HTR-8/SVneo (cell line): ENCODE data around the gene RAB1B.

Source experiments
- DNase-seq: peaks from one replicate; pipeline ENCODE4 v3.0.0; 2011; ENCODE audit warnings: low spot score, mixed read lengths; ENCODE audit not compliant: insufficient read length
- FAIRE-seq: peaks from 2 replicates; lab custom pipeline; 2011; peaks lifted over from hg19 to GRCh38; lab: Jason Lieb, UNC

RAB1B gene

DNA sequence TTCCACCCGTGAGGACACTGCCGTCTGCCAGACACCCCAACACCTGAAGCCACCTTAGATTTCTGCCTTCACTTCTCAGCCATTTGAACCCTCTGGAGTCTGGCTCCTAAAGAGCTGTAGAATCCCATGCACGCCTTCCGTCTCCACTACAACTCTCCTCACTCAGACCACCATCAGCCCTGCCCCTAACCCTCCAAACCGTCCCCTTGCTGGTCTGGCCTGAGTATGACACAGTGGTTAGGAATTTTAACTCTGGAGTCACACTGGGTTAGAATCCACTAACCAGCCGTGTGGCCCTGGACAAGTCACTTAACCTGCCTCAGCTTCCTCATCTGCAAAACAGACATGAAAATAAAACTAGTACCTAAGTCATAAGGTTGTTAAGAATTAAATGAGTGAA is 12.6 kb downstream of the RAB1B start:
- DNase-seq (no peak), FAIRE-seq (peak; percentile 82)

DNA sequence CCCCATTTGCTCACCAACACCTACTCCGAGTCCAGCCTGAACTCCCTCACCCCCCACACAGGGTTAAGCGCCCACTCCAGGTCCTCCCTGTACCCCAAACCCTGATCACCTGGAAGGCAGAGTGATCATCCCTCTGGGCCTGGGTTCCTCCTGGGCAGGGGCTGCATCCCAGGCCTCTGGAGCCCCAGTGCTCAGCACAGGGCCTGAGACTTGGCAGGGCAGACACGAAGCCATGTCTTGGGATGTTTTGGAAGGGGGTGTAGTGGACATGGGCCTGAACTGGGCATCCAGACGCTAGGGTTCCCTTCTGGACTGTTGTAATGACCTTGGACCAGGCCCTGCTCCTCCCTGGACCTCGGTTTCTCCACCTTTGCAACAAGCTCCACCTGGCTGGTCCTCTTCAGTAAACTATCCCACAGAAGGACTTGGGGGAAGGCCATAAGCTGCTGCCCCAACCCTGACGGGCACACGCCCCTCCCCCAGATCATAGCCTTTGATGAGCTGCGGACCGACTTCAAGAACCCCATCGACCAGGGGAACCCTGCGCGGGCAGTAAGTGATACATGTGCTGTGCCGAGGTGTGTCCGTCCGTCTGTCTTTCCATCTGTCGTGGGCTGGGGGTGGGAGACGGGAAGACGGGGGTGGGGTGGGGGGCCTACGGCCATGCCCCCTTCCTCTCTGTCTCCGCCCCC is 13.5 kb downstream of the RAB1B start:
- DNase-seq = no peak
- no peak for FAIRE-seq

DNA sequence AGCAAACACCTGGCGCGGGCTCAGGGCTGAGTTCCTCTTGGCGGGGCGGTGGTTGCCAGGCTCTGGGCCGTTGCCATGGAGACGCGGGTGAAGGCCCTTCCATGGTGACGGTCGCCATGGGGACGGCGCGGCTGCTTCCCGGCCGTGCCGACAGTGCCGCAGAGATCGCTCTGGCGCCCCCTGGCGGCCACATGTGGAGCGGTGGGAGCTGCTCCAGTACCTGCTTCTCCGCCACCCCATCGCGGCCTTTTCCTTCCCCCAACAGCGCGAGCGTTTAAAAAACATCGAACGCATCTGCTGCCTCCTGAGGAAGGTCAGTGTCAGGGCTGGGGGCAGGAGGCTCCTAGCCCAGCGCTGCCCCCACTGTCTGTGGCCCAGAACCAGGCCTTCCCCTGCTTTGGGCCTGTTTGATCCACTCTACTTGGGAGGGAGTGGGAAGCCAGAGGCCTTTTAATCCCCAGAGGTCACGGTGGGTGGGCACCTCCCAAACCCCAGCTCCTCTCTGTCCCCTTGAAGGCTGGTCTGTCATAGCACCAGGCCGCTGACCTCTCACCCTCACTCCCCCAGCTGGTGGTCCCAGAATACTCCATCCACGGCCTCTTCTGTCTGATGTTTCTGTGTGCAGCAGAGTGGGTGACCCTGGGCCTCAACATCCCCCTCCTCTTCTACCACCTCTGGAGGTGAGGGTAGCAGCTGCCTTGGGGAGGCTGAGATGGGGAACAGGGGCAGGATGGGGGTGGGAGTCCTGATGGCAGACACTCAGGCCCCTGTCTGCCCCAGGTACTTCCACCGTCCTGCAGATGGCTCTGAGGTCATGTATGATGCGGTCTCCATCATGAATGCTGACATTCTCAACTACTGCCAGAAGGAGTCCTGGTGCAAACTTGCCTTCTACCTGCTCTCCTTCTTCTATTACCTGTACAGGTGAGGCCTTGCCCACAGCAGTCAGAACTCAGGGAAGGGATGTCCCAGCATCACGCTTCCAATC is 14.3 kb downstream of the RAB1B start:
- FAIRE-seq (peak; percentile 99), DNase-seq (peak; percentile 97)

DNA sequence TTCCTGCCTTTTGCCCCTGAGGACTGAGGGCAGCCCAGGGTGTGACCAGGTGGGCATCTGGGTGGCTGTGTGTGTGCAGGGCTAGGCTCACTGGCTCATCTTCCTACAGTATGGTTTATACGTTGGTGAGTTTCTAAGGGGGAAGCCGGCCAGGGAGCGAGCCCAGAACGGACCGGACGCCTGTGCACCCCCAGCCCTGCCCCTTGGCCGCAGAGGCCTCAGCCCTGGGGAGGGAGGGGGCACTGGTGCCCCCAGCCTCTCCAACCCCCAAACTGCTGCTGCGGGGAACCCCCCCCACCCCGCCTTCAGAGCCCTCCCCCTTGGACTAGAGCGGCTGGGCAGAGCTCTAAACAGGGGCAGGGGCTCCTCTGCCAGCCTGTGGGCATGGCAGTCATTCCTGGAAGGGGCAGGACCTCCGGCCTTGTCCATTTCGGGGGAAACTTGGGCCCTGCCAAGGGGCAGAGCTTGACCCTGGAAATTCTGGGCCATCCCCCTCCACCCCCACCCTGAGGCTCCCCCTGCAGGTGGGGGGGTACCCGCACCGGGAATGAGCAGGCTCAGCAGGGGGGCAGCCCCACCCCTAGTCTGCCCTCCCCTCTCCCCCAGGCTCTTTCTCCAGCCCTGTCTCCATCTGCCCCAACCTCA is 15.1 kb downstream of the RAB1B start:
- DNase-seq (no peak), FAIRE-seq (no peak)

DNA sequence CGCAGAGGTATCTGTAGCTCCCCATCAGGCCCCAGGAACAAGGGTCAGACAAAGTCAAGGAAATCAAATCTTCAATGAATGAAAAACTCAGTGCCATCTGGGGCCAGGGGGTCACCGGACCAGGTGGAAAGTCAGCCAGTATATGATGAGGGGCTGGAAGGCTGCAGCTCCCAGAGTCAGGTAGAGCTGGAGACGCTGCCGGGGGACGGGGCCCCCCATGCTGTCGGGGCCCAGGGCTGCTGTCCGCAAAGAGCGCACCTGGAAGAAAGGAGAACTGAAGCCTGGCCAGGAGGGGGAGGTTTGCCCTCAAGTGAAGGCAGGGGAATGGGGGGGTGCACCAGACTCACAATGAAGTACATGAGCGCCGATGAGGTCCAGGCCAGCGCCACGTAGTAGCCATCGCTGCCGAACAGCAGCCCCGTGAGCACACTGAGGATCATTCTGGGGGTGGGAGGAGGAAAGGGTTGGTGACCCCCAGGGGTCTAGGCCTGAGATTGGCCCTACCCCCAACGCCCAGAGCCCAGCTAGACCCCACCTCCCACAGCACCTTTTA is 16.2 kb downstream of the RAB1B start:
- FAIRE-seq = peak; percentile 51
- no peak for DNase-seq

DNA sequence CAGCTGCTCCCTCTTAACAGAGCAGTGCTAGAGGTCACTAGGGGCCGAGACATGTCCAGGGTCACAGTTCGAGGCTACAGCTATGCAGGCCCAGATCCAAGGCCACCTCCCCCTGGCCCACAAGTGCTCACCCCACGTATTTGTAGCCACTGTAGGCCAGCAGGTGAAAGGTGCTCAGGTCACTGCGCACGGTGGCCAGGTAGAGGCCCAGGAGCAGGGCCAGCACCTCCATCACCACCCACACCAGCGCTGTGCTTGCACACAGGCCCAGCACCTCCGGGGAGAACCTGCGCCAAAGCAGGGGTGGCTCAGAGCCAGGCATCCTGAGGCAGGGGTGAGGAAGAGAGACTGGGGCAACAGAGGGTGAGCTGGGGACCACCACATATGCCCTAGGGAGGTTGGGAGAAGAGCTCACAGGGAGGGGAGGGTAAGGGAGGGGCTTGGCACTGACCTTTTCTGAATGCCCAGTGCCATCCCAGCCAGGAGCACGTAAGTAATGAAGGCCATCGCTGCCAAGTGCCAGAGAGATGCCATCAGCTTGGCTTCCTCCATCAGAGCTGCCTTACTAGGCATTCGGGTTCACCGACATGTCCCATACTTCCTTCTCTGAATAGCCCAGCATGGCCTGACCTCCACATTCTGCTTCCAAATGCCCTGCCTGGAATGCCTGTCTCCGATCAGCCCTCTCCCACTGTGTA is 17.0 kb downstream of the RAB1B start:
- FAIRE-seq = peak; percentile 88
- DNase-seq = no peak

DNA sequence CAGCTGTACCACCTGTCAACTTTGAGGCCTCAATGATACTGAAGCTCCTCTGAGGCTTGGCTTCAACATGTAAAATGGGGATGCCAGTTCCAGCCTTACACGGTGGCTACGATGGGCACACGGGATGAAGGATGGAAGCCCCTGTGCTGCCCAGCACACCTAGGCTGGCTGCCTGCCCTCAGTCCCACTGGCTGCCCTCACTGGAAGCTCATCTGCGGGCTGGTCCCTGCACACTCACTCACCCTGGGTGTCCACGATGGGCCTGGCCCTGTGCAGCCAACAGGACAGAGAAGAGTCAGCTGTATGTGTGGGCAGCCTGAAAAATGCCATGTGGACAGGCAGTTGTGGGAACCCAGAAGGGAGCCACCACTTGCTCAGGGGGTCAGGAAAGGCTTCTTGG is 18.3 kb downstream of the RAB1B start:
- FAIRE-seq = peak; percentile 83
- DNase-seq = no peak

DNA sequence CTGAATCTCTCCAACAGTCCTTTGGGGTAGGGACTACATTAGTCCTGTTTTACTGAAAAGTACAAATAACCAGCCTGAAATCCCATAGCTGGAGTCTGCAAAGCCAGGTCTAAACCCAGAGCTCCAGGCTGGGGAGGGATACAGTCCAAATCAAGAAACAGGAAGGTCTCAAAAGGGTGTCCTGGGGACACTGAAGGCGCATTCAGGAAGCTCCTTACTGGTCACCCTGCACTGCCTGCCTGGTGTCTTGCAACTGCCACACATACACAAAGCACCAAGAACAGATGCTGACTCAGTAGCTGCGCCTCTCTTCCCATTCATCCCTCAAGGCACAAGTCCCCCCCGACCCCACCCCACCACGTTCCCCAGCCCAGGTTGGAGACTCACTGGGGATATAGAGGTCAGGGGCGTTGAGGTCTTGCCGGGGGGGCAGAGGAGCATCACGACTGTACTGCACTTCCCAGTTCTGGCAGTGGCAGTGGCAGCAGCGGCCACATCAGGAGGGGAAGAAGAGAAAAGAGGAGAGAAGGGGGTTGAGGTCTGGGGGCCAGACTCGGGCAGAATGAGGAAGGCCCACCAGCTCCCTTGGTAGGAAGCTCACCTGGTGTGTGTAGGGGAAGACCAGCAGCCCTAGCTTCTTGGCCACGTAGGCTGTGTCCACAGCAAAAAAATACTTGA is 18.9 kb downstream of the RAB1B start:
- no peak for FAIRE-seq

DNA sequence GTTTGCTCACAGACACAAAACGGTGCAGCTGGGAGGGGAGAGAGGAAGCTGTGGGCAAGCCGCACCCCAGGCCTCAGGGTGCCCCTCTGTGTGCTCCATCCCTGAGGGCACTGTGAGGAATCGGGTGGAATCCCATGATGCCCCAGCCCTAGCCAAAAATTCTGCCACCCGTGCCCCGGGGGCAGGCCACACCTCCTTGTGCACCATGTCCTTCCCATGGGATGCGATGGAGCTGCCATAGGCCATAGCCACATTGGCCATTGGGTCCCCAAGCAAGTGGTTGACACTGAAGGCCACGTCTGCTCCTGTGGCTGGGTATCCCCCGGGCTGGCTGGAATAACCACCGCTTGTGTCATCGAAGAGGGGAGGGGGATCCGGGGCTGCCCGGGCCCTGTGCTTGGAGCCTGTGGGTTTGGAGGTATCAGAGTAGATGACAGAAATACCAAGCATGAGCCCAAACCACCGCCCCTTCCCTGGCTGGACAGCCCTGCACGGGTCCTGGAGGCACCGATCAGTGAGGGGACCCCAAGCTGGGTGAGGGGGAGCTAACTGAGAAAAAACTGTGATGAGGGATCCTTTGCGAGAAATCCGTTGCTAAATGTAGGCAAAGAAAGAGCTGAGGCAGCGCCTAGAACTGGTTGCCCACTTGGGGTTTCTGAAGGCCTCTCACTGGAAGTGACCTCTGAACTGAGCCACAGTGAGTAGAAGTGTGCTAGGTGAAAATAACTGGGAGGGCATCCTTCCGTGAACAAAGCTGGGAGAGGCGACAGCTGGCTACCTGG is 19.6 kb downstream of the RAB1B start:
- DNase-seq (no peak), FAIRE-seq (peak; percentile 92)

More for the DNA sequence above, 18.9 kb downstream of the RAB1B start:
- DNase-seq = no peak

DNA sequence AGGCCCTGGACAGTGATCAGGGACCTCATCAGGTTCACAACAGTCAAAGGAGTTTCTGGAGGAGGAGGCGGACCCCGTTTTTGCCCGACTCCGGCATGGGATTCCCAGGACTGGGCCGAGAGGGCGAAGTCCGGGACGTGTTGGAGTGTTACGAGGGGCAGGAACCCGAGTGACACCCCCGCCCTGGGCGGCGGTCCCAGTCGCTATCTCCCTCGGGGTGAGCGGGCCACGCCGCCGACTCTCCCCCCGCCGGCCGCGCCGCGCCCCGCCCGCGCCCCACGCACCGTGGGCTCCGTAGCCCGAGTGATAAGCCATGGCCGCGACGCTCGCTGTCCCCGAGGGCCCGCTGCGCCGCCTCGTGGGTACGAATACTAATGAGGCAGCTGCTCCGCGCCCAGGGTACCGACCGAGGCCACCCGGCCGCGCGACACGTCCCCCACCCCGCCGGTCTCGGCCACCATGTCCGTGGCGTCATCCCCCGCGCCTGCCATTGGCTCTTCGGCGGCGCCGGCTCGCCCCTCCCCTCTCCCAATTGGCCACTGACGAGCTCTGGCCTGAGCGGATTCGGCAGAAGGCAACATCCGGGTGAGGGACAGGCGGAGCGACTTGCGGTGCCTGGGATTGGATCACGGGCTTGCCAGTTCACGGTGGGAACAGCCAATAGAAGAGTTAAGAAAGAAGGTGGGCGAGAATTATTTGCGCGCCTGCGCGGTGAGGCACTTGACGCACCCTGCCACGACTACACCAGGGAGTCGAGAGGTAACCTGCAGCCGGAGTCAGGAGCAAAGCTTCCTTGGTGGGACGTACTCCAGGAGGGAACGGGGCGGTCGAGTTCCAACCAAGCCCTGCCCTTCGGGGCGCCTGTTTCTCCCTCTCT is 20.5 kb downstream of the RAB1B start, which contains the start of gene YIF1A:
TSS of gene YIF1A (minus strand) at position 473 of the 877 bp plus-strand sequence. CDS start at position 315, 158 bp downstream.
- peak; percentile 100 for DNase-seq
- peak; percentile 100 for FAIRE-seq

DNA sequence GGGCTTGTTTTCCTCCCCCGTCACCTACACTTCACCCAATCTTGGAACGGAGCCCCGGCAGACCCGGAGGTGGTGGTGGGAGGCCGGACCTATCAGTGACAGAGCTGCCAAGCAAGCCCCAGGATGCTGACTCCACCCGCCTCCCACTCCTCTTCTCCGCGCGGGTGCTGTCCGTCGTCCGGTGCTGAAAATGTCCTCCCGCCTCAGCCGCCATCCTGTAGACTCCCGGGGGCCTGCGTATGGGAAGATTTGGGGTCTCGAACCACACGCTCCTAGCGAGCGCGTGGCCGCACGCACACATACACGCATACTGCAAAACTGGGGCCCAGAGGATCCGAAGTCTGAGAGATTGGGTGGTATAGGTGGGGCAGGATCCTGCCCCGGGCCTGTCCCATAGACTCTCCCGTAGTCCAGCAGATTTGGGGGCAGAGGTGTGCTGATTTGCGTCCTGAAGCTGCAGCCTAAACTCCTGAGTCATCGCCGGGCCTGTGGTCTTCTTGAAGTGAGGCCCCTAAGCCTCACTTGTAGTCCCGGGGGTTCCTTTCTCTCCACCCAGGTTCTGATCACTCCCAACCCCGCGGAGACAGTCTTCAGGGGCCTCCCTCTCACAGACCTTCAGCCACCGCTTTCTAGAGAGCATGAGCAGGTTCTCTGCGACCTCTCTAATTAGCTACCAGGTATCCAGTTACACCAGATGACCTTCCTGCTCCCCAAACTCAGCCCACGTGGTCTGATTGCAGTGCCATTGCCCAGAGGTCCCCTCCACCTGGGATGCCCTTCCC is 21.3 kb downstream of the RAB1B start:
- FAIRE-seq (no peak), DNase-seq (peak; percentile 92)

DNA sequence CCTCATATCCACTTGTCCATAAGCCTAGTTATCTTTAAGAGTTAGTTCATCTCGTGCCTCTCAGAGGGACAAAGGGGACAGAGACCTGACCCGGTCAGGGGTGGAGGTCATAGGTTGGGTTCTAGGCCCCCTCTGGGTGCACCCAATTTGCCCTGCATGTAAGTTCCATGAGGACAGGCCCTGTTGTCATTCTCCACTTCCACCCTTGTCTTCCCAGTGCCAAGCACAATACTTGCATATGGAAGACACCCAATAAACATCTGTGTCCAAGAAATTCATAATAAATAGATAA is 21.8 kb downstream of the RAB1B start:
- FAIRE-seq = peak; percentile 87

DNA sequence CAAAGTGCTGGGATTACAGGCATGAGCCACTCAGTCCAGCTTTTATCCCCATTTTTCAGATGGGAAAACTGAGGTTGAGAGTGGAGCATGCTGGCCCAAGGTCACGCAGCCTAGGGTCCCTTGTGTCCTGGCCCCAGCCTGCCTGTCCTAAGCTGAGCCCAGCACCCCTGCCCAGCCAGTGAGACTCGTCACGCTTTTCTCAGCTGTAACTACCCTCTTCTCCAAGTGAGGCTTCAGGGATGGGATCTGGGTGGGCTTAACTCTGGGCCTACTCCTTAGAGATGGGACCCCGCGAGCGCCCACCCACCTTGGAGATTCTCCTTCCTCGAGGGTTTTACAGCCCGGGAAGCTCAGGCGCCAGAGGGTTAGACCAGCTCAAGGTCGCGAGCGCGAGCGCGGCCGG is 22.9 kb downstream of the RAB1B start:
- DNase-seq (no peak), FAIRE-seq (peak; percentile 48)

More for the DNA sequence above, 21.8 kb downstream of the RAB1B start:
- no peak for DNase-seq

DNA sequence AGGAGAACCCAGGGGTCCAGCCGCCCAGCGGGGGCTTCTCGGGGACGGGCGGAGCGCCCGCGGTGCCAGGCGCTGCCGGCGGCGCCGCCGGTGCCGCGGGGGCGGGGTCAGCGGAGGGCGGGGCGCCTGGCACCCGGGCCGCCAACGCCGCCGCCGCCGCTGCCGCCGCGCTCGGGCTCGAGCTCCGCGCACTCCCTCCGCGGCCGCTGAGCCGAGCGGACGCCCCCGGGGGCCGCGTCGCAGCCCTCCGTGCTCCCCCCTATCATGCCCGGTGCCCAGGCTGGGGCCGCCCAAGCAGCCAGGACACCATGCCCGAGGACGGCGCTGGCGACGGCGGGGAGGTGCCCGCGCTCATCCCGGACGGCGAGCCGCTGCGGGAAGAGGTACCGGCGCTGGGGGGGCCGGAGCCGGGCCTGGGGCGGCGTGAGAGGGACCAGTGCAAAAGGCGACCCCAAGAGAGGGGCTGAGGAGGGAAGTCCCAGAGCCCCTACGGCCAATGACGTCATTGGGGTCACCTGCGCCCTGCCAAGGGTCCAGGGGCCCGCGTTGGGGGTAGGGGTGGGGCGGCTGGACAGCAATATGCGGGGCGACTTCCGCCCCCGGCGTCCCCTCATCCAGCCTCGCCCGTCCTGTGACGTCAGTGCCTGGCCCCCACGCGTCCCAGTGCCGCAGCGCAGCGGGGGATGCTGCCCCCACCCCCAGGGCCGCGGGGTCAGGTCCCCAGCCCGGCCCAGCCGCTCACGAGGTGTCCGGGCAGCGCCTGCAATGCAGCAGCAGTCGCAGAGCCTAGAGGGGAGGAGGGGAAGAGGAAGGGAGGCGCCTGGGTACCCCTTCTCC is 23.5 kb downstream of the RAB1B start, which contains the start of gene TMEM151A:
TSS of gene TMEM151A (plus strand) at position 189 of the 837 bp plus-strand sequence. CDS start at position 309, 120 bp downstream.
- peak; percentile 89 for FAIRE-seq
- no peak for DNase-seq

DNA sequence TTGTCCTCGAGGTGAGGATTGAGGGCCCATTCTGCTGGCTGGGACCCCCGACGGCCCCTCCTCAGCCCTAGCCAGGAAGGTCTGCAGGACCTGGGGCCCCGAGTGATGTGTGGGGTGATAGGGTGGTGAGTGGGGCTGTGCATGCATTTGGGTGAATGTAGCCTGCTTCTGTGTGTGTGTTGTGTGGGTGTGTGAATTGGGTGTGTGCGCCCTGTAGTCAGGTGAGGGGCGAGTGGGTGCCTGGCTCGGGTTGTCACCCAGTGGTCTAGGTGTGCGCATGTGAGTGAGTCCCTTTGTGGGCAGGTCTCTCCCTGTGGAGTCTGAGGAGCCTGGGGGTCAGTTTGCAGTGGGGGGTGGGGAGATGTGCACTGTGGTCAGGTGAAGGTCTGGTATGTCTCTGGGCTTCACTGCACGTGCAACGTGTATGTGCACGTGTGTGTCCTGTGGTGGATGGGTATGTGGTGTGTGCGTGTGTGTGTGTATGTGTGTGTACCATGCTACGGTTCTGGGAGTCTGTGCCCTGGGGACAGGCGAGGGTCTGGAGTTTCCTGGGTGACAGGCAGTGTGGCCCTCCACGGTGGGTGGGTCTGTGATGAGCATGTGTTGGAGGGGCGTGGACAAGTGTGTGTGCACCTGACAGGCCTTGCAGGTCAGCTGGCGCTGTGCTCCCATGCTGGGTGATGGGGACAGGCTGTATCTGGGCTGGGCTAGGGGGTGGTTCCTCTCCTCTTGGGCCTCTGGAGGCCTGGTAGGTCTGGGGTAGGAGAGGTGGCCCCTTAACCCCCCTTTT is 24.3 kb downstream of the RAB1B start:
- no peak for DNase-seq
- peak; percentile 98 for FAIRE-seq
